ENCODE results near the gene TRIM63. TPM values are rescaled to one million over a fixed set of nuclear protein-coding genes. Genes with fewer than 3 reads are reported as not detected.

The TRIM63 gene
- polyA plus RNA-seq, 1 experiment, result not detected

- Histone ChIP-seq H3K4me3 (ENCODE audit: low read depth, low read length) (no peak overlapping the region), H3K27me3 (ENCODE audit: control insufficient read depth, insufficient read depth, low read length) (peaks cover 2% of the 10 kb centered on the region), H3K27ac (ENCODE audit: low read depth, low read length) (no peak overlapping the region), H3K9me3 (ENCODE audit: control insufficient read depth, insufficient read depth, low read length) (no peaks in the 10 kb centered on the region)
- ChIA-PET POLR2A (no interaction called here), CTCF (interaction anchor here (12.2 kb wide), 1 partner anchor 109 kb away, joined by 214 read pairs; no protein-coding TSS in a partner anchor)
- TF ChIP-seq CTCF (IDR thresholded peaks at IDR 0.05; ENCODE audit: low read depth, low read length), result no peak
- DNase-seq (ENCODE audit: low read depth, low spot score), result no peak
Observed at GRCh38 chr1:26003262-26003661, 64.2 kb downstream of the TRIM63 start.

Small RNAs within 50 kb of the gene (small RNA-seq; reads per million reads assigned to genes)
- not detected for gene RF00283 (ENCODE audit: insufficient read length, low read depth)
- gene RF00492 (ENCODE audit: insufficient read length, low read depth), result not detected

Other genes starting within 250 kb of the TRIM63 start
- 65.8 and 68.6 TPM in 2 replicates for gene MTFR1L, start 247.7 kb downstream of the TRIM63 start, polyA plus RNA-seq (2011; rRNA removed)
- 0.97 and 1.1 TPM in 2 replicates for gene AUNIP, start 208.2 kb downstream of the TRIM63 start, polyA plus RNA-seq (2011; rRNA removed)
- gene PAQR7, start 191.9 kb downstream of the TRIM63 start, polyA plus RNA-seq (2011; rRNA removed), result 10.7 and 11.9 TPM in 2 replicates
- 154 and 176 TPM in 2 replicates for gene STMN1, start 161.2 kb downstream of the TRIM63 start, polyA plus RNA-seq (2011; rRNA removed)
- gene PAFAH2, start 69.6 kb downstream of the TRIM63 start, polyA plus RNA-seq (2011; rRNA removed), result 9.3 and 11.8 TPM in 2 replicates
- 1.3 and 1.8 TPM in 2 replicates for gene EXTL1, start 45.9 kb downstream of the TRIM63 start, polyA plus RNA-seq (2011; rRNA removed)
- not detected in 2 replicates for gene SLC30A2, start 21.5 kb downstream of the TRIM63 start, polyA plus RNA-seq (2011; rRNA removed)
- gene PDIK1L, start 44.2 kb upstream of the TRIM63 start, polyA plus RNA-seq (2011; rRNA removed), result 2.9 and 3.0 TPM in 2 replicates
- gene FAM110D, start 91.4 kb upstream of the TRIM63 start, polyA plus RNA-seq (2011; rRNA removed), result not detected in 2 replicates
- gene C1orf232, start 101.3 kb upstream of the TRIM63 start, polyA plus RNA-seq (2011; rRNA removed), result not detected in 2 replicates
- gene ZNF593, start 102.3 kb upstream of the TRIM63 start, polyA plus RNA-seq (2011; rRNA removed), result 19.7 and 28.6 TPM in 2 replicates
- gene ZNF593OS, start 104.2 kb upstream of the TRIM63 start, polyA plus RNA-seq (2011; rRNA removed), result not detected in 2 replicates
- gene CNKSR1, start 109.9 kb upstream of the TRIM63 start, polyA plus RNA-seq (2011; rRNA removed), result 0.05 TPM in 1 of 2 replicates, not detected in the other
- gene CATSPER4, start 123.0 kb upstream of the TRIM63 start, polyA plus RNA-seq (2011; rRNA removed), result not detected in 2 replicates
- gene CEP85, start 166.6 kb upstream of the TRIM63 start, polyA plus RNA-seq (2011; rRNA removed), result 5.7 and 5.8 TPM in 2 replicates
- gene SH3BGRL3, start 212.5 kb upstream of the TRIM63 start, polyA plus RNA-seq (2011; rRNA removed), result 307 and 326 TPM in 2 replicates
- gene UBXN11, start 239.0 kb upstream of the TRIM63 start, polyA plus RNA-seq (2011; rRNA removed), result 6.1 and 7.0 TPM in 2 replicates